Measurements from ENCODE around the gene OR4K2. TPM values are rescaled to one million over a fixed set of nuclear protein-coding genes. Genes with fewer than 3 reads are reported as not detected.

The OR4K2 gene
- total and polyA plus RNA-seq, 12 donors, result not detected

- Histone ChIP-seq H3K27ac (no peak within 1 kb of the TSS), H3K36me3 (replicated peaks in 1 of 2) (no peaks in the 10 kb centered on the region), H3K4me1 (replicated peaks in 1 of 2) (no peaks in the 10 kb centered on the region), H3K9me3 (replicated peaks in 1 of 3) (no peaks in the 10 kb centered on the region), H3K27me3 (no peaks in the 10 kb centered on the region), H3K4me3 (no peak within 1 kb of the TSS)
- TF ChIP-seq CTCF (IDR thresholded peaks at IDR 0.05) (no peak), POLR2A (IDR thresholded peaks at IDR 0.05) (no peak)
- DNase-seq, result no peak
- intact Hi-C loops (cut with DNase I), result no loop called here
- 45 to 56% (median 51%) methylated on average over 3 of the region's 3 CpGs for WGBS, 4 donors
Measured at GRCh38 chr14:19930617-19931016, 55.7 kb downstream of the OR4K2 start, which contains the start of gene OR4K1. OR4K1 (plus strand) TSS chr14:19930917; CDS start chr14:19935667, 4,750 bp downstream.

Other genes with a start within 250 kb of the OR4K2 start
- gene OR11H2, start 161.3 kb upstream of the OR4K2 start, total RNA-seq, result not detected
- not detected for gene OR11H2, start 161.3 kb upstream of the OR4K2 start, polyA plus RNA-seq
- gene OR4Q3, start 131.6 kb upstream of the OR4K2 start, total RNA-seq, result not detected
- gene OR4Q3, start 131.6 kb upstream of the OR4K2 start, polyA plus RNA-seq, result not detected
- gene OR4M1, start 101.6 kb upstream of the OR4K2 start, total RNA-seq, result not detected
- not detected for gene OR4M1, start 101.6 kb upstream of the OR4K2 start, polyA plus RNA-seq
- not detected for gene OR4N2, start 71.4 kb upstream of the OR4K2 start, total RNA-seq
- gene OR4N2, start 71.4 kb upstream of the OR4K2 start, polyA plus RNA-seq, result not detected
- gene OR4K5, start 45.5 kb downstream of the OR4K2 start, total RNA-seq, result not detected
- gene OR4K5, start 45.5 kb downstream of the OR4K2 start, polyA plus RNA-seq, result not detected
- gene OR4K1, start 55.8 kb downstream of the OR4K2 start, total RNA-seq, result not detected
- not detected for gene OR4K1, start 55.8 kb downstream of the OR4K2 start, polyA plus RNA-seq
- not detected for gene OR4K15, start 100.4 kb downstream of the OR4K2 start, total RNA-seq
- not detected for gene OR4K15, start 100.4 kb downstream of the OR4K2 start, polyA plus RNA-seq
- gene OR4Q2, start 127.0 kb downstream of the OR4K2 start, total RNA-seq, result not detected
- not detected for gene OR4Q2, start 127.0 kb downstream of the OR4K2 start, polyA plus RNA-seq
- gene OR4K14, start 144.2 kb downstream of the OR4K2 start, total RNA-seq, result not detected
- gene OR4K14, start 144.2 kb downstream of the OR4K2 start, polyA plus RNA-seq, result not detected
- gene OR4K13, start 160.9 kb downstream of the OR4K2 start, total RNA-seq, result not detected
- gene OR4K13, start 160.9 kb downstream of the OR4K2 start, polyA plus RNA-seq, result not detected
- gene OR4L1, start 184.9 kb downstream of the OR4K2 start, total RNA-seq, result not detected
- gene OR4L1, start 184.9 kb downstream of the OR4K2 start, polyA plus RNA-seq, result not detected
- not detected for gene OR4K17, start 235.6 kb downstream of the OR4K2 start, total RNA-seq
- not detected for gene OR4K17, start 235.6 kb downstream of the OR4K2 start, polyA plus RNA-seq

Data from adrenal gland (tissue), 12 donors.